Nephron progenitor cell (in vitro differentiated cells): Measurements from ENCODE around the gene UACA.

Experiments used
- DNase-seq: peaks from one replicate; pipeline ENCODE4 v3.0.0; 2021
- H3K27ac Mint-ChIP-seq: 2 replicates; pipeline ENCODE4 v1.8.0; 2021; ENCODE audit warnings: mild to moderate bottlenecking, moderate library complexity, mixed read lengths
- H3K27me3 Mint-ChIP-seq: 2 replicates; pipeline ENCODE4 v1.8.0; 2021; ENCODE audit warnings: mild to moderate bottlenecking, low read depth, mixed read lengths; ENCODE audit not compliant: poor library complexity
- H3K36me3 Mint-ChIP-seq: 2 replicates; pipeline ENCODE4 v1.8.0; 2021; ENCODE audit warnings: low read depth, mixed read lengths
- H3K4me1 Mint-ChIP-seq: 2 replicates; pipeline ENCODE4 v1.8.0; 2021; ENCODE audit warnings: mixed read lengths
- H3K4me3 Mint-ChIP-seq: 2 replicates; pipeline ENCODE4 v1.8.0; 2021; ENCODE audit warnings: mild to moderate bottlenecking, moderate library complexity, mixed read lengths
- H3K9me3 Mint-ChIP-seq: 2 replicates; pipeline ENCODE4 v1.8.0; 2021; ENCODE audit warnings: mild to moderate bottlenecking, moderate library complexity, mixed read lengths
- TF ChIP-seq, protein P1 (sequence below): fragments of 200-600 bp; sonication (generic); IDR thresholded peaks from 2 replicates; pipeline ENCODE4 v1.5.0; 2021; ENCODE audit warnings: antibody characterized with exemption

Gene UACA

DNA sequence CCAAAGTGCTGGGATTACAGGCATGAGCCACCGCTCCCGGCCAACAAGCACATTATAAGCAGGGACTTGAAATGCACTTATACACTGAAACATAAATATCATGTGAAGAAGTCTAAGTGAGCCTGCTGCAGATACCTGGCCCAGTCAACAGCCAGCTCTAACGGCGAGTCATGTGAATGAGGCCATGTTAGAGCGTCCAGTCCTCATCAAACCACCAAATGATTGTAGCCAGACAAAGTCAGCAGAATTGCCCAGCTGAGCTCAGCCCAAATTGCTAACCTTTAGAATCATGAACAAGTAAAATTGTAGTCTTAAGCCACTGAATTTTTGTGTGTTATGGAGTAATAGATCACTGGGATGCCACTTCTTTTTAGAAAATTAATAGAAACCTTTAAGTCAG lies 37.8 kb upstream of the UACA start:
- H3K27me3 Mint-ChIP-seq: peaks cover 11% of the 10 kb centered on the region
- no peak for DNase-seq
- no peaks in the 10 kb centered on the region for H3K9me3 Mint-ChIP-seq
- TF ChIP-seq, protein P1, sequence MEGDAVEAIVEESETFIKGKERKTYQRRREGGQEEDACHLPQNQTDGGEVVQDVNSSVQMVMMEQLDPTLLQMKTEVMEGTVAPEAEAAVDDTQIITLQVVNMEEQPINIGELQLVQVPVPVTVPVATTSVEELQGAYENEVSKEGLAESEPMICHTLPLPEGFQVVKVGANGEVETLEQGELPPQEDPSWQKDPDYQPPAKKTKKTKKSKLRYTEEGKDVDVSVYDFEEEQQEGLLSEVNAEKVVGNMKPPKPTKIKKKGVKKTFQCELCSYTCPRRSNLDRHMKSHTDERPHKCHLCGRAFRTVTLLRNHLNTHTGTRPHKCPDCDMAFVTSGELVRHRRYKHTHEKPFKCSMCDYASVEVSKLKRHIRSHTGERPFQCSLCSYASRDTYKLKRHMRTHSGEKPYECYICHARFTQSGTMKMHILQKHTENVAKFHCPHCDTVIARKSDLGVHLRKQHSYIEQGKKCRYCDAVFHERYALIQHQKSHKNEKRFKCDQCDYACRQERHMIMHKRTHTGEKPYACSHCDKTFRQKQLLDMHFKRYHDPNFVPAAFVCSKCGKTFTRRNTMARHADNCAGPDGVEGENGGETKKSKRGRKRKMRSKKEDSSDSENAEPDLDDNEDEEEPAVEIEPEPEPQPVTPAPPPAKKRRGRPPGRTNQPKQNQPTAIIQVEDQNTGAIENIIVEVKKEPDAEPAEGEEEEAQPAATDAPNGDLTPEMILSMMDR: no peak
- no peak overlapping the region for H3K4me3 Mint-ChIP-seq
- no peaks in the 10 kb centered on the region for H3K36me3 Mint-ChIP-seq
- H3K27ac Mint-ChIP-seq: no peak overlapping the region
- peaks cover 10% of the 10 kb centered on the region for H3K4me1 Mint-ChIP-seq

DNA sequence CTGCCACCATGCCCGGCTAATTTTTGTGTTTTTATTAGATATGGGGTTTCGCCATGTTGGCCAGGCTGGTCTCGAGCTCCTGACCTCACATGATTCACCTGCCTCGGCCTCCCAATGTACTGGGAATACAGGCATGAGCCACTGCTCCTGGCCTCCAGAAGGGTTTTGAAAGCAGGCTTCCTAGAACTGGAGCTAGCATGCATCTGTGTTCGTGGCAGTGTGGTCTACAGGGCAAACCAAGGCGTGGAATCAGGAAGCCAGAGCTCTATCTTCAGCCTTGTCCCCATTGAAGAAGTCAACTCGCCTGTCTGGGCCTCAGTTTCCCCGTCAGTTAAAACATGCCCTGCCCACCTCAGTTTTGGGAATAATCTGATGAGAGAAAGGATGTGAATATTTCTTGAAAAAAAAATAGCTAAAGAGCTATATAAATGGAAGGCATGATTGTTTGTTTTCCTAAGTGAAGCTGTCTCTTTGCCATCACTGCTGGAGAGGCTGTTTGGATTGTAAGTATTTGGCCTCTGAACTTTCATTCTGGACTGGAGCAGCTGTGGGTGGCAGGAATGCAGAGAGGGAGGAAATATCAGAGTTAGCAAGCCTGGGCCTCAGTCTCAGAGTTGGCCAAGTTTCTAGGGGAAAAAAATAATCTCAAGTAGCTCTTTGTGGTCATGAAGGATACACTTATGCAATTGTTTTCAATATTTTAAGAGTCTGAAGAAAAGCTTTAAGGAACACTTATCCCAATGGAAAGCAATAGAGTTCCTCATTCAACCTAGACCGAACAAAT lies 36.5 kb upstream of the UACA start:
- H3K36me3 Mint-ChIP-seq: no peaks in the 10 kb centered on the region
- no peak for DNase-seq
- TF ChIP-seq, protein P1: no peak
- H3K4me3 Mint-ChIP-seq: no peak overlapping the region
- H3K9me3 Mint-ChIP-seq: no peaks in the 10 kb centered on the region
- H3K4me1 Mint-ChIP-seq: peaks cover 15% of the 10 kb centered on the region
- no peak overlapping the region for H3K27ac Mint-ChIP-seq
- H3K27me3 Mint-ChIP-seq: peaks cover 11% of the 10 kb centered on the region

DNA sequence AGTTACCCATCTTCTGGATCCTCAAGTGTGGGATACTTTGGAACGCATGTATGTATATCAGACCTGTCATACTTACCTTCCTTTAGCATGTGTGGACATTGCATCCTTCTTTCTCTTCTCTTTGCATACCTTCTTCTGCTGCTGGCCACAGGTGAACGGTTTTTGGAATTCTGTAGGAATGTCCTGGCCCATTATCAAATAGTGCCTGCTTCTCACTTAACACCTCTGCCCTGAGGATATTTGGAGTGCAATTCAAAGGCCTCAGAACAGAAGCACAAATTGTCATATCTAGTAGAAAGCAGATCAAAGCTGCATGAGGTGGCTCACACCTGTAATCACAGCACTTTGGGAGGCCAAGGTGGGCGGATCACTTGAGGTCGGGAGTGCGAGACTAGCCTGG lies 34.1 kb upstream of the UACA start:
- DNase-seq: no peak
- Mint-ChIP-seq H3K36me3 (no peaks in the 10 kb centered on the region), H3K27ac (no peak overlapping the region), H3K4me1 (peaks cover 19% of the 10 kb centered on the region), H3K27me3 (peaks cover 10% of the 10 kb centered on the region), H3K9me3 (no peaks in the 10 kb centered on the region), H3K4me3 (no peak overlapping the region)
- TF ChIP-seq, protein P1: no peak

DNA sequence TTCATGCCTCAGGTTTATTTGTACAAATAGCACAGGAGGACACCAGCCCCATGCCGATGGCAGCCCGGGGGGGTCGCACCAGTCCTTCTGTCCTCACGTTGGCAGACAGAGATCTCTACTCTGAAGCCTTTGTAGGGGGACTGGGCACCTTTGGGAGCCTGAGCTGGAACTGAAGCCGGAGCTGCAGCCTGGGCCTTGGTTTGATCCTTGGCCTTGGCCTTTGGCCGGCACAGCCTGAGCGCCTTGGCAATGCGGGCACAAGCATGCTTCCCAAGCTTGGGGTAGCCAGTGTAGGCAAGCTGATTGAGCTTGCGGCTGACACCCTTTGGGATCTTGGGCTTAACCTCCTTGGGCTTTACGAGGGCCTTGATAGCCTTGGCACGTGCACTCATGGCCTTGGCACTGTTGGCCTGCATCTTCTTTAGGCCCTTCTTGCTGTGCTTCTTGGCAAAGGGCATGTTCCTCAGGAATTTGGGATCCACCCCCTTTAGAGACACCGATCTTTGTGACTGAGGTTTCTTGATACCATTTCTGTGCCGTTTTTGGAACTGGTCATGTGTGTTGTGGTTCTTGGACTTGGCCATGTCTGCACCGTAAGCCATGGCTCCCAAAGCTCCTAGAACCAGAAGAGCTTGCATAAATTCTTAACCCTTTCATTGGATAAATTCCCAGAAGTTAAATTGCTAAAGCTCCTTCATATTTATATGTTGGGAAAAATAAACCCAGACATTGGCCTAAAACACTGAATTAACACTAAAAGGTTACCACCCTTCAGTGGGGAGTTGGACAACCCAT lies 33.4 kb upstream of the UACA start:
- DNase-seq: no peak
- Mint-ChIP-seq H3K4me3 (no peak overlapping the region), H3K4me1 (peaks cover 19% of the 10 kb centered on the region), H3K36me3 (no peaks in the 10 kb centered on the region), H3K27ac (no peak overlapping the region), H3K9me3 (no peaks in the 10 kb centered on the region), H3K27me3 (peaks cover 10% of the 10 kb centered on the region)
- TF ChIP-seq, protein P1: no peak

DNA sequence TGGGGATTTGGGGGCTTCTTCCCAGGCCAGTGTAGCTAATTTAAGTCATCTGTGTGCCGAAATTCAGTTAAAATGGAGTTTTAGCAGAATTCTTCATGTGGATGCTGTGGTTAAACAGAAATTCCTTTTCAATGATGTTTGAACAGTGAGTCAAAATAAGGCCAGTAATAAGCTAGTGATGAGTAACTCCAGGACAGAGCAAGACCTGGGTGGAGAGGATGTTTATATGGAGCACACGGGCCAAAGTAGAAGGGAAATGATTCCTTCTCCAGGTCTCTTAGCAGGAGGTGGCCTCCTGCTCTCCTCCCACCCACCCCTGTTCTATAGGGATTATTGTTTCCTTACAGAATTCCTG lies 31.9 kb upstream of the UACA start:
- TF ChIP-seq, protein P1: no peak
- H3K36me3 Mint-ChIP-seq: no peaks in the 10 kb centered on the region
- H3K27me3 Mint-ChIP-seq: peaks cover 10% of the 10 kb centered on the region
- H3K4me1 Mint-ChIP-seq: peaks cover 16% of the 10 kb centered on the region
- no peaks in the 10 kb centered on the region for H3K9me3 Mint-ChIP-seq
- no peak for DNase-seq
- H3K4me3 Mint-ChIP-seq: no peak overlapping the region
- H3K27ac Mint-ChIP-seq: no peak overlapping the region
